Prostate gland (tissue), 2 donors: ENCODE results near the gene MMAA. TPM values are rescaled to one million over a fixed set of nuclear protein-coding genes. Genes with fewer than 3 reads are reported as not detected.
A peak's percentile ranks its signal among the peaks of the same experiment; 100 is the strongest.

Experiments
- DNase-seq: peaks from one replicate; pipeline ENCODE4 v3.0.0-alpha.2; 2019; ENCODE audit warnings: low spot score
- H3K27ac ChIP-seq, 2 donors: fragments of 200-600 bp; sonication (generic); 2 replicates each; pipeline ENCODE4 v1.5.1; 2017 to 2019
- H3K27me3 ChIP-seq: fragments of 200-600 bp; sonication (generic); replicated peaks from 2 replicates; pipeline ENCODE4 v1.5.1; 2019; ENCODE audit not compliant: insufficient read depth
- H3K36me3 ChIP-seq, 2 donors: fragments of 200-600 bp; sonication (generic); 1 replicate in 1 of 2; 2 replicates in 1 of 2; pipeline versions ENCODE4 v1.5.1 to v1.8.1; 2017 to 2019
- H3K4me1 ChIP-seq: fragments of 200-600 bp; sonication (generic); replicated peaks from 2 replicates; pipeline ENCODE4 v1.5.1; 2019
- H3K4me3 ChIP-seq, 2 donors: fragments of 200-600 bp; sonication (generic); 2 replicates each; pipeline ENCODE4 v1.5.1; 2017 to 2019
- H3K9me3 ChIP-seq: fragments of 200-600 bp; sonication (generic); 2 replicates; pipeline ENCODE4 v1.5.1; 2017
- CTCF ChIP-seq, 4 experiments: fragments of 200-600 bp in 2 of 4; fragments of 450-650 bp in 2 of 4; sonication (generic) in 2 of 4; IDR thresholded peaks; 1 replicate in 3 of 4; 2 replicates in 1 of 4; pipeline ENCODE4 v1.5.1; 2016 to 2019; ENCODE audit warnings: antibody characterized with exemption in 4 of 4, mild to moderate bottlenecking in 2 of 4, moderate library complexity in 2 of 4
- POLR2A ChIP-seq: fragments of 450-650 bp; IDR thresholded peaks from one replicate; pipeline ENCODE4 v1.6.1; 2016; ENCODE audit warnings: antibody characterized with exemption, mild to moderate bottlenecking
- POLR2AphosphoS5 ChIP-seq: sonication (generic); formaldehyde crosslinking; IDR thresholded peaks from one replicate; pipeline ENCODE4 v1.6.1; 2017; ENCODE audit warnings: antibody characterized with exemption
- WGBS: methylation state at CpG from one replicate; pipeline ENCODE4 v1.1.5; 2018; 5-methylcytosine and 5-hydroxymethylcytosine counted together
- intact Hi-C: fragments of 100-400 bp; cut with DNase I; formaldehyde crosslinking; loops from one replicate; pipeline ENCODE4 v1.14.2; 2022
- total RNA-seq, 2 donors: library from RNA; depleted of rRNA; stranded (reverse); fragments of >200 nt; gene quantifications; one replicate each; pipeline ENCODE4 v1.1.0, GENCODE V29; 2016

Gene MMAA
- total RNA-seq, 2 donors from 2014 or later: 3.6 TPM

- intact Hi-C loops: no loop called here
- TF ChIP-seq POLR2A: no peak
- no peak for TF ChIP-seq CTCF (IDR thresholded peaks at IDR 0.05)
- no peak for TF ChIP-seq POLR2AphosphoS5
- 97% methylated on average over 3 of the region's 3 CpGs for WGBS
- H3K9me3 ChIP-seq: no peaks in the 10 kb centered on the region
- H3K36me3 ChIP-seq: no peaks in the 10 kb centered on the region
- H3K27me3 ChIP-seq: no peaks in the 10 kb centered on the region
- H3K4me1 ChIP-seq: no peaks in the 10 kb centered on the region
- no peak overlapping the region for H3K4me3 ChIP-seq
- no peak for DNase-seq
- no peak overlapping the region for H3K27ac ChIP-seq
Observed at GRCh38 chr4:145660064-145660463, 40.9 kb downstream of the MMAA start.

- H3K9me3 ChIP-seq: no peaks in the 10 kb centered on the region
- intact Hi-C loops: no loop called here
- no peak for TF ChIP-seq POLR2AphosphoS5
- no peak for TF ChIP-seq CTCF (IDR thresholded peaks at IDR 0.05)
- TF ChIP-seq POLR2A: no peak
- H3K36me3 ChIP-seq: no peaks in the 10 kb centered on the region
- H3K4me1 ChIP-seq: no peaks in the 10 kb centered on the region
- no peak overlapping the region for H3K4me3 ChIP-seq
- no peak overlapping the region for H3K27ac ChIP-seq
- no peak for DNase-seq
- H3K27me3 ChIP-seq: no peaks in the 10 kb centered on the region
- 60% methylated on average over 3 of the region's 3 CpGs for WGBS
Observed at GRCh38 chr4:145663194-145663593, 44.0 kb downstream of the MMAA start.

GRCh38 chr4:145665773-145666172 lies 46.6 kb downstream of the MMAA start:
- Histone ChIP-seq H3K9me3 (no peaks in the 10 kb centered on the region), H3K27ac (no peak overlapping the region), H3K27me3 (no peaks in the 10 kb centered on the region), H3K4me1 (no peaks in the 10 kb centered on the region), H3K36me3 (no peaks in the 10 kb centered on the region), H3K4me3 (no peak overlapping the region)
- intact Hi-C loops: no loop called here
- DNase-seq: no peak
- 90% methylated on average over 1 of the region's 1 CpG for WGBS
- TF ChIP-seq CTCF (IDR thresholded peaks at IDR 0.05): no peak
- no peak for TF ChIP-seq POLR2AphosphoS5
- TF ChIP-seq POLR2A: no peak

GRCh38 chr4:145670422-145670821 lies 51.2 kb downstream of the MMAA start:
- no peaks in the 10 kb centered on the region for H3K9me3 ChIP-seq
- H3K4me3 ChIP-seq: no peak overlapping the region
- DNase-seq: no peak
- H3K27me3 ChIP-seq: no peaks in the 10 kb centered on the region
- H3K4me1 ChIP-seq: no peaks in the 10 kb centered on the region
- H3K36me3 ChIP-seq: no peaks in the 10 kb centered on the region
- H3K27ac ChIP-seq: no peak overlapping the region
- TF ChIP-seq POLR2A (no peak), POLR2AphosphoS5 (no peak), CTCF (IDR thresholded peaks at IDR 0.05) (no peak)
- intact Hi-C loops: no loop called here

GRCh38 chr4:145679520-145679919 lies 60.3 kb downstream of the MMAA start:
- DNase-seq: peak; percentile 62
- no peaks in the 10 kb centered on the region for H3K27me3 ChIP-seq
- no peaks in the 10 kb centered on the region for H3K36me3 ChIP-seq
- intact Hi-C loops: no loop called here
- no peak overlapping the region for H3K4me3 ChIP-seq
- H3K9me3 ChIP-seq: no peaks in the 10 kb centered on the region
- WGBS: 0% methylated on average over 1 of the region's 1 CpG
- peak overlapping the region in 1 of 2 donors; percentile 41 for H3K27ac ChIP-seq
- TF ChIP-seq CTCF (IDR thresholded peaks at IDR 0.05): no peak
- peak; percentile 87 for TF ChIP-seq POLR2AphosphoS5
- H3K4me1 ChIP-seq: no peaks in the 10 kb centered on the region
